DMS114 treated with DMSO at 0.1 percent for 48 hours (cell line): ENCODE measurements around the gene HDGFL2.

ENCODE experiments used
- DNase-seq: peaks from one replicate; lab custom pipeline; 2025; ENCODE audit not compliant: unreplicated experiment; lab: John Stamatoyannopoulos, UW

The HDGFL2 gene

DNA sequence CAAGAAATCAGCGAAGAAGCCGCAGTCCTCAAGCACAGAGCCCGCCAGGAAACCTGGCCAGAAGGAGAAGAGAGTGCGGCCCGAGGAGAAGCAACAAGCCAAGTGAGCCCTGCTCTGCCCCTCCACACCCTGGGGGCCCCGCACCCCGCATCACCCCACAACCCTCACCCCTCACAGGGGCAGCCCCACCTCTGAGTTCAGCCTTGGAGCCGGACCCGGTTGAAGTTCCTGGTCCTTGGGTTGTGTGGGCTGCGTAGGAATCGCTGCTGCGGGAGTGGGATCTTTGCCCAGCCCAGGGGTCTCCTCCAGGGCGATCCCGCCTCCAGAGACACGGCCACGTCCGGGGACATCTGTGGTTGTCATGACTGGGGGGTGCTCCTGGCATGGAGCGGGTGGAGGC is 24.2 kb downstream of the HDGFL2 start:
- no peak for DNase-seq

DNA sequence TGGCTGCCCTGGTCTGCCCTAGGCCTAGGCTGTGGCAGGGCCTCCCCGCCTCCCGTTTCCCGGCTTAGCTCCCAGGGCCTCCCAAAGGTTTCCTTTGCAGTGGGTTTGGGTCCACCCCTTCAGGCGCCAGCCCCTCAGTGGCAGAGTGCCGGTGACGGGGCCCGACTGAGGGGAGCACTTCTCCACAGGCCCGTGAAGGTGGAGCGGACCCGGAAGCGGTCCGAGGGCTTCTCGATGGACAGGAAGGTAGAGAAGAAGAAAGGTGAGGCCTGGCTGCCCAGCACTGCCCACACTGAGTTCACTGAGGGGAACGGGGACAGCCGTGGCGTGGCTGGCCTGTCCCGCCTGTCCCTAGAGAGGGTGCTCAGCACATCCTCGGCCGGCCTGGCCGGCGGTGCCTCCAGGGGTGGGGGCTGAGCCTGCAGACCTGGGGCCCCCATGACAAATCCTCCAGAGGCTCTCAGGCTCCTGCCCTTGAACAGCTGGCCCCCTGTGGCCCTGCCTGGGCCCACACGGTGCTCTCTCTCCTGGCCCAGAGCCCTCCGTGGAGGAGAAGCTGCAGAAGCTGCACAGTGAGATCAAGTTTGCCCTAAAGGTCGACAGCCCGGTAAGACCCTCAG is 25.8 kb downstream of the HDGFL2 start:
- DNase-seq = no peak

DNA sequence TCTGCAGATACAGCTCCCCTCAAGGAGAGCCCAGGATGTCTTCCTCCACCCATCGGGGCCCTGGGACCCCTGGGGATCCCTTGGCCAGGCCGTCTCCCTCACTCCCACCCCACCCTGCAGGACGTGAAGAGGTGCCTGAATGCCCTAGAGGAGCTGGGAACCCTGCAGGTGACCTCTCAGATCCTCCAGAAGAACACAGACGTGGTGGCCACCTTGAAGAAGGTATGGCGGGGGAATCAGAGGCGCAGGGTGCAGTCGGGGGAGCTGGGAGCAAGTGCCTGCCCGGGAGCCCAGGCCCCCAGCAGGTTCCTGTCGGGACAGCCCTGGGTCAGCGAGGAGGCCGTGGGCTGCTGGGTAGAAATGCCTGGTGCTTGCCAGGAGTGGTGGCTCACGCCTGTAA is 26.6 kb downstream of the HDGFL2 start:
- no peak for DNase-seq

GRCh38 chr19:4499318-4499717 is 27.2 kb downstream of the HDGFL2 start:
- no peak for DNase-seq

- no peak for DNase-seq
These were observed 27.8 kb downstream of the HDGFL2 start for GRCh38 chr19:4499855-4500254.

- no peak for DNase-seq
These were observed 28.9 kb downstream of the HDGFL2 start for GRCh38 chr19:4500841-4501591.

DNA sequence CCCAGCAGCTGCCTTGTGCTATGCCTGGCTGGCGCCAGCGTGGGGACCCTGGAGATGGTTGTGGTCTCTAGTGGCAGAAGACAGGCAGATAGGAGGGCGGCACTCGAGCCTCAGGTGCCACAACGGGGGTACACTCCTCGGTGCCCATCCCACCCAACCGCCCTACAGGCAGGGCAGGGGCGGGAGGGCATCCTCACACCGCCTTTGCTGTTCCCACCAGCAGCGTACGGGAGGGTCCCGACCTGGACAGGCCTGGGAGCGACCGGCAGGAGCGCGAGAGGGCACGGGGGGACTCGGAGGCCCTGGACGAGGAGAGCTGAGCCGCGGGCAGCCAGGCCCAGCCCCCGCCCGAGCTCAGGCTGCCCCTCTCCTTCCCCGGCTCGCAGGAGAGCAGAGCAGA is 29.6 kb downstream of the HDGFL2 start:
- no peak for DNase-seq

- DNase-seq = no peak
These were observed 30.4 kb downstream of the HDGFL2 start for GRCh38 chr19:4502282-4503131.

GRCh38 chr19:4503132-4503824 is 31.2 kb downstream of the HDGFL2 start:
- DNase-seq = no peak

GRCh38 chr19:4503825-4504170 is 31.7 kb downstream of the HDGFL2 start:
- no peak for DNase-seq

DNA sequence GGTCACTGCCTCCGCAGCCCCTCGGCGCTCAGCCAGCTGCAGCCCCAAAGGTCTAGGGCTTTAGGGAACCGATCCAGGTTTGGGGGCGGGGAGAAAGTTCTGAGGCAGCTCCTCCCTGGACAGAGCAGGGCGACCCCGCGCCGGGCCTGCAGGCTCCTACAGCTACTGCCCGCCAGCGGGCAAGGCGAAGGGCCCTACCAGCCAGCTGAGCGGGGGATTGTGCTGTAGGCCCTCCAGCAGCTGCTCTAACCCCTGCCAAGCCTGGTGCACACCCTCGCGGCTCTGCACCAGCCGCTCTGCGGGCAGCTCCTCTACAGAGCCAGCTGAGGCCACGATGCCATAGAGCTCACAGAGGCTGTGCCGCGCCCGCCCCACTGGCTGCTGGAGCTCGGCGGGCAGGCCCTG is 32.2 kb downstream of the HDGFL2 start:
- no peak for DNase-seq

GRCh38 chr19:4504891-4505569 is 32.9 kb downstream of the HDGFL2 start:
- no peak for DNase-seq

- no peak for DNase-seq
These were observed 33.7 kb downstream of the HDGFL2 start for GRCh38 chr19:4505570-4506448.

GRCh38 chr19:4506449-4507149 is 34.5 kb downstream of the HDGFL2 start:
- no peak for DNase-seq

GRCh38 chr19:4507150-4507452 is 35.0 kb downstream of the HDGFL2 start:
- no peak for DNase-seq

- no peak for DNase-seq
These were observed 35.7 kb downstream of the HDGFL2 start for GRCh38 chr19:4507804-4508203.

GRCh38 chr19:4508698-4509097 is 36.6 kb downstream of the HDGFL2 start:
- DNase-seq = no peak

DNA sequence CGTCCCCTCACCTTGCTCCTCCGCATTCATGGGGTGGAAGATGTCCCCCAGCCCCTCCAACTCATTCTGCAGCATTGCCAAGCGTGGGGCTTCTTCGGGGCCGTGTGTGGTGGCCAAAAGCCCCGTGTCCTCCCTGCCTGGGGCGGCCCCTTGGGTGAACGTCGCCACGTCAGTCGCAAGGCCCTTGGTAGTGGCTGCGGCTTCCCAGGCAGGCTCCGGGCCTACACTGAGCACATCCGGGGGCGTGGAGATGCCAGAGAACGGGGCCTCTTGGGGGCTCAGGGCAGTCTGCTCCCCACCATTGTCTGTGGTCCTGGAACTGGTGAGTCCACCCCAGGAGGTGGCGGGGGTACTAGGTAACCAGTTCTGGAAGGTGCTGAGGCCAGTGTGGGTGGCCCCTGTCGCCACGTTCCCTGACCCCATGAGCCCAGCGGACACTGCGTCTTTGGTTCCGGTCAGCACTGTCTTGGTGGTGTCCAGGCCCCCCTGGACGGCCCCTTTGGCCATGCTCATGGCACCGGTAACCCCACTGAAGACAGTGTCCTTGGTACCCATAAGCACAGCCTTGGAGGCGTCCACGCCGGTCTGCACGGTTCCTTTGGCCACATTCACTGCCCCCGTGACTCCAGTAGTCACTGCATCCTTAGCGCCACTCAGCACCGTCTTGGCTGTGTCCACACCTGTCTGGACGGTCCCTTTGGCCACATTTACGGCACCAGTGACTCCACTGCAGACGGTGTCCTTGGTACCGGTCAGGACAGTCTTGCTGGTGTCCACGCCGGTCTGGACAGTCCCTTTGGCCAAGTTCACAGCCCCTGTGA is 38.5 kb downstream of the HDGFL2 start:
- no peak for DNase-seq
